ENCODE data around the gene EGFLAM.

Gene EGFLAM

DNA sequence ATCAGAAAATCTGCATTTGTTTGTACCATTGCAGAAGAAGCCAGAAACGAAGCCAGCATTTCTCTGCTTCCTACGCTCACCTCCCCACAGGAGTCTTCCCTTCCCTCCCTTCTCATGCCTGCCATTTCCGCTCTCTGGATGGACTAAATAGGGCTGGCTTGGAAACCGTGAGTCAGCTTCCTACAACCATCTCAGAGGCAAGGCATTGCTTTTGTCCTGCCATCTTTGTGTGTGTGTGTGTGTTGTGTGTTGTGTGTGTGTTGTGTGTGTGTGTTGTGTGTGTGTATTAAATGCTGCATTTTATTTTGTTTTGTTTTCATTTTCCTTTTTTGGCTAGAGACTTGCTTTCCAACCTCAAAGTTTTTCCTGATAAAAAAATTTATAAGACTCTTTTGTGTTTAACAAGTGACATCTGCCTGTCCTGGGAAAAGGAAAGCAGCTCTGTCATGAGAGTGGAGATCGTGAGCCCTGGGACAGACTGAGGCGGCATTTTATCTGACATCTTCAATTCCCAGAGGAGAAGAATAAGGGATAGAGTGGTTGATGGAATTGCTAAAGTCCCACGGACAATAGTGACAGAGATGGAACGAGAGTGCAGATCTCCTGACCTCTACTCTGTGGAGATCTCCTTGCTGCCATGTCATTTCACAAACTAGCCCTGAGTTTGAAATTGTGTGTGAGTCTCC is 7.5 kb upstream of the EGFLAM start:
- no peak for TF ChIP-seq POLR2A (IDR thresholded peaks at IDR 0.05; ENCODE audit: low read depth, low read length)
- no peak for DNase-seq (ENCODE audit: insufficient read length, low spot score)
- no peak for FAIRE-seq

DNA sequence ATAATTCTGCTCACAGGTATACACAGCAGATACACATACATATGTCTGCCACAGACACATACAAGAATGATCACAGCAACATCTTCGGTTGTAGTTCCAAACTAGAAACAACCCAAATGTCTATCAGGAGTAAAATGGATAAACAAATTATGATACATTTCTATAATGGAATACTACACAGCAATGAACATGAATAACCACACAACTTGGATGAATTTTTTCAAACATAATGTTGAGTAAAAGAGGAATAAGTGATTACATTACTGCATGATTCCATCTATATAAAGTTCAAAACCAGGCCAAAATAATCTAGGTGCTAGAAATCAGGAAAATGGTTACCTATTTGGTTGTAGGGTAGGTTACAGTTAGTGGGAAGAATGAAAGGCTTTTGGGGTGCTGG is 4.6 kb upstream of the EGFLAM start:
- FAIRE-seq (no peak), DNase-seq (ENCODE audit: insufficient read length, low spot score) (no peak)
- TF ChIP-seq POLR2A (IDR thresholded peaks at IDR 0.05; ENCODE audit: low read depth, low read length): no peak

DNA sequence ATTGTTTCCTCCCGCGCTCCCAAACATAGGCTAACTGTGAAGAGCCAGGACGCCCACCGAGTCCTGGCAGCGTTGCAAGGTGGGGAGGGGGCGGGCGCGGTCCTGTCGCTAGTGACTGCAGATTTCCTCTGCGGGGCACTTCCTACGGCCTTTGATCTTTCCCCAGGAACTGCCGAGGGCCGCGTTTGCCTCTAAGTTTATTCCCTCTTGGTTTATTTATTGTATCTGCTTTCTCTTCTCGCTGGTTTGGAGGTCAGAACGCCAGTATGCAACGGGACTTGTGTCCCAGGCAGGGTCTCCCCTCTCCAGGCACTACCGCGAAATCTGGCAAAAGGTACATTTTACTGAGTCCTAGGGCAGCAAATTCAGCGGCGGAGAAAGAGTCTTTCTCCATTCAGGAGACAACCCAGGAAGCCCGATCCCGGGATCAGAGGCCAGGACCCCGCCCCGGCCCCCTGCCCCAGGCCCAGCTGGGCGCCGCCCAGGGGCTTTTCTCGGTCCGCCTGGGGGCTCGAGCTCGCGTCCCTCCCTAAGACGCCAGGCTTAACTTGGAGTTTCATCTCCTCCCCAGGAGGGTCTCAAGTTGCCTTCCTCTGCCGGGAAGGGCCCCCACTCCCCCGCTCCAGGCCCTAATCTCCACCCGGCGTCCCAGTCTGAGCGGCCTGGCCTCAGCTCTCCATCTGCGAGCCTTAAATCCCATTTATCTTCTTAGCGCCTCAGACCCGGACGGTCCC is 884 bp upstream of the EGFLAM start:
- no peak for TF ChIP-seq POLR2A (IDR thresholded peaks at IDR 0.05; ENCODE audit: low read depth, low read length)
- FAIRE-seq (no peak), DNase-seq (ENCODE audit: insufficient read length, low spot score) (no peak)

DNA sequence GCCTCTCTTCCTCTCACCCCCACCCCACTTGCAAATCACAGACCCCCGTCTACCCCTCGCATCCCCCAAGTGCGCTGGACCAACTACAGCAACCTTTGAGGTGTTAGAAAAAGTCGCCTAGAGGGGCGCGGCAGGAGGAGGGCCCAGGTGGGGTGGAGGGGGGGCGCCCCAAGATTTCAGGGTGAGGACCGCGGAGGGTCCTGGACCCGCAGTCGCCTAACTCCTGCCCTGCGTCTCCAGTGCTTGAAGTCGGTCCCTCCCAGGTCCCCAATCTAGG is 379 bp upstream of the EGFLAM start:
- no peak for DNase-seq (ENCODE audit: insufficient read length, low spot score)
- TF ChIP-seq POLR2A (IDR thresholded peaks at IDR 0.05; ENCODE audit: low read depth, low read length): no peak
- FAIRE-seq: no peak

- DNase-seq (ENCODE audit: insufficient read length, low spot score) (no peak), FAIRE-seq (no peak)
- no peak for TF ChIP-seq POLR2A (IDR thresholded peaks at IDR 0.05; ENCODE audit: low read depth, low read length)
Observed at GRCh38 chr5:38259062-38259808, 876 bp downstream of the EGFLAM start.

DNA sequence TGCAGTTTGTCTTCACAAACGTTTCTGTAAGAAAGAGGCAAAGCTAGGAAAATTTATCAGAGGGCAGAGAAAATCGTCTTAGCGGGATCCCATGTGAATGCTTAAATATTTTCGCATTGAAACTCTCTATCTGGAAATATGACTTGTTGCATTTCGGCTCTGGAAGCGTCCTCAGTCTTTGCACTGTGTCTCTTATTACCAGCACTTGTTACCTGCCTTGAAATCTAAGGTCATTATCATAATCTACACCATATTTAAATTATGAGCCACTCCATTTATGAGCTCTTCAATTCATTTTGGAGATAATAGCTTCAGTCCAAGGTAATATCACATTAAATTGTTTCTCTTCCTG is 1.4 kb downstream of the EGFLAM start:
- no peak for FAIRE-seq
- no peak for TF ChIP-seq POLR2A (IDR thresholded peaks at IDR 0.05; ENCODE audit: low read depth, low read length)
- DNase-seq (ENCODE audit: insufficient read length, low spot score): no peak

- FAIRE-seq (no peak), DNase-seq (ENCODE audit: insufficient read length, low spot score) (no peak)
- TF ChIP-seq POLR2A (IDR thresholded peaks at IDR 0.05; ENCODE audit: low read depth, low read length): no peak
Observed at GRCh38 chr5:38263983-38264382, 5.6 kb downstream of the EGFLAM start.

GRCh38 chr5:38265546-38266179 is 7.3 kb downstream of the EGFLAM start:
- TF ChIP-seq POLR2A (IDR thresholded peaks at IDR 0.05; ENCODE audit: low read depth, low read length): no peak
- FAIRE-seq: peak; percentile 62
- peak; percentile 65 for DNase-seq (ENCODE audit: insufficient read length, low spot score)

GRCh38 chr5:38267372-38267771 is 9.0 kb downstream of the EGFLAM start:
- TF ChIP-seq POLR2A (IDR thresholded peaks at IDR 0.05; ENCODE audit: low read depth, low read length): no peak
- FAIRE-seq: no peak
- no peak for DNase-seq (ENCODE audit: insufficient read length, low spot score)

GRCh38 chr5:38273626-38274025 is 15.3 kb downstream of the EGFLAM start:
- no peak for TF ChIP-seq POLR2A (IDR thresholded peaks at IDR 0.05; ENCODE audit: low read depth, low read length)
- no peak for DNase-seq (ENCODE audit: insufficient read length, low spot score)
- no peak for FAIRE-seq

GRCh38 chr5:38274370-38274769 is 16.0 kb downstream of the EGFLAM start:
- DNase-seq (ENCODE audit: insufficient read length, low spot score): no peak
- FAIRE-seq: no peak

DNA sequence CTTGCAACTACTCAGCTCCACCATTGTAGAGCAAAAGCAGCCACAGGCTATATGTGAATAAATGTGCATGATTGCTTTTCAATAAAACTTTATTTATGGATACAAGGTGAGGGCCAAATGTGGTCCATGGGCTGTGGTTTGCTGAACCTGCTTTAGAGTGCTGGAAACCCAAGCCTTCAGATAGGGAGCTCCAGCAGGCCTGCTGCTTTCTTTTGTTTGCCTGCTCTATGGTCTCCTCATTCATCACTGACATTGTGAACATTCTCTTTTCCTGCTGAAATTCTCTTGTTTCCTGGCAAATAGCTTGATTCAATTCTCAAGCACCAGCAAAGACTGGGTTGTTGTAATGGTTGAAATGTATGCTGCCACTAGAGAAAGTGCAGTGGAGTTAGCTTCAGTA is 26.0 kb downstream of the EGFLAM start:
- DNase-seq (ENCODE audit: insufficient read length, low spot score) (no peak), FAIRE-seq (no peak)
- TF ChIP-seq POLR2A (IDR thresholded peaks at IDR 0.05; ENCODE audit: low read depth, low read length): no peak

More at GRCh38 chr5:38274370-38274769, 16.0 kb downstream of the EGFLAM start:
- no peak for TF ChIP-seq POLR2A (IDR thresholded peaks at IDR 0.05; ENCODE audit: low read depth, low read length)

DNA sequence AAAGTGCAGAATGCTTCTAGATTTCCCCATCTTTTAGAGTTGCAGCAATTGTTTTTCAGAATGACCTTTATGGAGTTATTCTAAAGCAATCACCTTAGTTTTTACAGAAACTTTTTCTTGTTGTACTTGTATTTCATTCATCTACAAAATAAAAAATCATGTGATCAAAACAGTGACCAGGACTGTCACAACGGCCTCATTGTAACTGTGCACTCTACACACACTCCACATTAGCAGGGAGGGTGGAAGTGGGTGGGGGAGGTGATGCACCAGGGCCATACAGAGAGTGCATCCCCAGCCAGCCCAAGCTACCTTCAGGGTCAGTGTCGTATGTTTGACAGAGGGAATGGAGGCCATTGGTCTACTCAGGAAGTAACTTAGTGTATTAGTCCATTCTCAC is 26.9 kb downstream of the EGFLAM start:
- FAIRE-seq (no peak), DNase-seq (ENCODE audit: insufficient read length, low spot score) (no peak)
- TF ChIP-seq POLR2A (IDR thresholded peaks at IDR 0.05; ENCODE audit: low read depth, low read length): no peak

- FAIRE-seq: no peak
- DNase-seq (ENCODE audit: insufficient read length, low spot score): no peak
- no peak for TF ChIP-seq POLR2A (IDR thresholded peaks at IDR 0.05; ENCODE audit: low read depth, low read length)
Observed at GRCh38 chr5:38286002-38286401, 27.6 kb downstream of the EGFLAM start.
